ENCODE results near the gene CEP72. TPM values are rescaled to one million over a fixed set of nuclear protein-coding genes. Genes with fewer than 3 reads are reported as not detected.

The CEP72 gene
- total RNA-seq, 1 donor from 2014 or later: 4.8 TPM

DNA sequence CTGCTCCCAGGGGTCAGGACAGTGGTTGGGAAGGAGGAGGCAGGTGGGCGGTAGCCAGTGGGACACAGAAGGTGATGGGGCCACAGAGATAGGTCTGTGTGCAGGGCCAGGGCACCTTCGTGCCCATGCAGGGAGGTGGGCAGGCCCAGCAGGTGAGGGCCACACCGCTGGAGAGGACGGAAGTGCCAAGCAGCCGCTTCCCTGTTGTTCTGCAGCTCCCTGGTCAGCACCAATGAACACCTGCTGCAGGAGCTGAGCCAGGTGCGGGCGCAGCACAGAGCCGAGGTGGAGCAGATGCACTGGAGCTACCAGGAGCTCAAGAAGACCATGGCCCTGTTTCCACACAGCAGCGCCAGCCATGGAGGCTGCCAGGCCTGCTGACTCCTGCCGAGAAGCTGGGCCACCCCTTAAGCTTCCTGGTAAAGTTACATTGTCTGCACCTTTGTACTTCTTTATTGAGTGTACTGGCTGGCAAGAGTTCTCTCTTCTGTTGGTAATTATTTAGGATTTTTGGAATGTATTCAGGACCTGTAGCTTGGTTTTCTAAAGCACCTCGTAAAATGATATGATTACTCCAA lies 40.7 kb downstream of the CEP72 start:
- TF ChIP-seq, protein P1, sequence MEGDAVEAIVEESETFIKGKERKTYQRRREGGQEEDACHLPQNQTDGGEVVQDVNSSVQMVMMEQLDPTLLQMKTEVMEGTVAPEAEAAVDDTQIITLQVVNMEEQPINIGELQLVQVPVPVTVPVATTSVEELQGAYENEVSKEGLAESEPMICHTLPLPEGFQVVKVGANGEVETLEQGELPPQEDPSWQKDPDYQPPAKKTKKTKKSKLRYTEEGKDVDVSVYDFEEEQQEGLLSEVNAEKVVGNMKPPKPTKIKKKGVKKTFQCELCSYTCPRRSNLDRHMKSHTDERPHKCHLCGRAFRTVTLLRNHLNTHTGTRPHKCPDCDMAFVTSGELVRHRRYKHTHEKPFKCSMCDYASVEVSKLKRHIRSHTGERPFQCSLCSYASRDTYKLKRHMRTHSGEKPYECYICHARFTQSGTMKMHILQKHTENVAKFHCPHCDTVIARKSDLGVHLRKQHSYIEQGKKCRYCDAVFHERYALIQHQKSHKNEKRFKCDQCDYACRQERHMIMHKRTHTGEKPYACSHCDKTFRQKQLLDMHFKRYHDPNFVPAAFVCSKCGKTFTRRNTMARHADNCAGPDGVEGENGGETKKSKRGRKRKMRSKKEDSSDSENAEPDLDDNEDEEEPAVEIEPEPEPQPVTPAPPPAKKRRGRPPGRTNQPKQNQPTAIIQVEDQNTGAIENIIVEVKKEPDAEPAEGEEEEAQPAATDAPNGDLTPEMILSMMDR (IDR thresholded peaks at IDR 0.05; ENCODE audit: insufficient read depth, low read length, poor library complexity, severe bottlenecking): no peak
- Histone ChIP-seq H3K27me3 (ENCODE audit: control insufficient read depth, insufficient read depth, low read length) (no peaks in the 10 kb centered on the region), H3K36me3 (ENCODE audit: control insufficient read depth, insufficient read depth, low read length) (no peaks in the 10 kb centered on the region), H3K4me3 (ENCODE audit: low read depth, low read length) (no peak overlapping the region)
- DNase-seq (ENCODE audit: low read depth): no peak

DNA sequence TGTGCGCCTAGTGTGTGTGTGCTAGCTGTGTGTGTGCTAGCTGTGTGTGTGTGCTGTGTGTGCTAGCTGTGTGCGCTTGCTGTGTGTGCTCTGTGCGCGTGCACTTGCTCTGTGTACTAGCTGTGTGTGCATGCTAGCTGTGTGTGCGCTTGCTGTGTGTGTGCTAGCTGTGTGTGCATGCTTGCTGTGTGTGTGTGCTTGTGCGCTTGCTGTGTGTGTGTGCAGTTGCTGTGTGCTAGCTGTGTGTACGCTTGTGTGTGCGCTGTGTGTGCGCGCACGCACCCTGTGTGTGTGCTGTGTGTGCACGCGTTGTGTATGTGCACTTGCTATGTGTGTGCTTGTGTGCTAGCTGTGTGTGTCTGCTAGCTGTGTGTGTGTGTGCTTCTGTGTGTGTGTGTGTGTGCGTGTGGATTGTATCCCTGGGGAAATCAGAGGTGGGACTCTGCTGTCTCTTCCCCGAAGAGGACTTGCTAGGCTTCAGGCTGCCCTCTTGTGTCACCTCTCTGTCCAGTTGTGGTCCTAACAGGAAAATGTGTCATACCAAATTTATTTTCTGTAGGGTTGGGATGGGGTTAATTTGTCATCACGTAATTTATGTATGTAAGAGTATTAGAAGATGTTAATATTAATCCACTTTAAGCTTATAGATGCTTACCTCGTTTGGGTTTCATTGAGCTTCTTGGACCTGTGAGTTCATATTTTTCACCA lies 42.1 kb downstream of the CEP72 start:
- no peak overlapping the region for H3K4me3 ChIP-seq (ENCODE audit: low read depth, low read length)
- peaks cover 2% of the 10 kb centered on the region for H3K36me3 ChIP-seq (ENCODE audit: control insufficient read depth, insufficient read depth, low read length)
- no peaks in the 10 kb centered on the region for H3K27me3 ChIP-seq (ENCODE audit: control insufficient read depth, insufficient read depth, low read length)
- TF ChIP-seq, protein P1 (IDR thresholded peaks at IDR 0.05; ENCODE audit: insufficient read depth, low read length, poor library complexity, severe bottlenecking): no peak
- DNase-seq (ENCODE audit: low read depth): no peak

DNA sequence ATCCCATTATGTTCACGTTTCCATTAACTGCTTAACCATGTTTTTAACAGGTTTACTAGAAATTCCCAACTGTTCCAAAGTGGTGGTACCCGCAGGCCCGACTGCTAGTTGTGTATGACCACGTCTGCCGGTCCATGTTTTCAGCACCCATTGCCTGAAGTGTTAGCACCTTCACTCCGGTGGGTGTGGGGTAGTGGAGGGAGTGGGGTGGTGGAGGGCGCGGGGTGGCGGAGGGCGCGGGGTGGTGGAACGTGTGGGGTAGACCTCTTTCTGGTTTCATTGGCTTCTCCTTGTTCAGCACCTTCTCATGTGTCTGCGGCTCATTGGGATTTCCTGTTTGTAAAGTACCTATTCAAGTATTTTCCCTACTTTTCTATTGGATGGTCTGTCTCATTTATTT lies 43.3 kb downstream of the CEP72 start:
- no peak overlapping the region for H3K4me3 ChIP-seq (ENCODE audit: low read depth, low read length)
- TF ChIP-seq, protein P1 (IDR thresholded peaks at IDR 0.05; ENCODE audit: insufficient read depth, low read length, poor library complexity, severe bottlenecking): no peak
- no peaks in the 10 kb centered on the region for H3K27me3 ChIP-seq (ENCODE audit: control insufficient read depth, insufficient read depth, low read length)
- peaks cover 2% of the 10 kb centered on the region for H3K36me3 ChIP-seq (ENCODE audit: control insufficient read depth, insufficient read depth, low read length)
- no peak for DNase-seq (ENCODE audit: low read depth)

DNA sequence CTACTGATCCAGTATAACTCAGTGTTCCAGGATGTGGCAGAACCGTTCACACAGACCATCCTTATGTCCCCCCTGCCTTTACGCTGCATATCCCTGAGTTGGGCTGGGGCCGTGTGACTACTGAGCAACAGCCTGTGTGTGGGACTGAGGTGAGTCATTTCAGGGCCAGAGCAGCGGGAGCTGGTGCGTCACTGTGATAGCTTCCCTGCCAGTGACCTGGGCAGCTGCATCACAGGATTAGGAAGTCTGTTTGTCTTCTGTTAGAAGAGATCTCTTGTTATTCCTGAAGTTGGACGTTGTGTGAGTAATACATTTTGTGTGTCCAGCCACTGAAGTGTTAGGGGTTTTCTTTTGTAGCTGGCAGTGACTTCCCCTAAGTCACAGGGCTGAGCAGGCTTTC lies 45.4 kb downstream of the CEP72 start:
- peak; percentile 31 for DNase-seq (ENCODE audit: low read depth)
- Histone ChIP-seq H3K27me3 (ENCODE audit: control insufficient read depth, insufficient read depth, low read length) (no peaks in the 10 kb centered on the region), H3K36me3 (ENCODE audit: control insufficient read depth, insufficient read depth, low read length) (peaks cover 2% of the 10 kb centered on the region), H3K4me3 (ENCODE audit: low read depth, low read length) (no peak overlapping the region)
- TF ChIP-seq, protein P1 (IDR thresholded peaks at IDR 0.05; ENCODE audit: insufficient read depth, low read length, poor library complexity, severe bottlenecking): no peak

DNA sequence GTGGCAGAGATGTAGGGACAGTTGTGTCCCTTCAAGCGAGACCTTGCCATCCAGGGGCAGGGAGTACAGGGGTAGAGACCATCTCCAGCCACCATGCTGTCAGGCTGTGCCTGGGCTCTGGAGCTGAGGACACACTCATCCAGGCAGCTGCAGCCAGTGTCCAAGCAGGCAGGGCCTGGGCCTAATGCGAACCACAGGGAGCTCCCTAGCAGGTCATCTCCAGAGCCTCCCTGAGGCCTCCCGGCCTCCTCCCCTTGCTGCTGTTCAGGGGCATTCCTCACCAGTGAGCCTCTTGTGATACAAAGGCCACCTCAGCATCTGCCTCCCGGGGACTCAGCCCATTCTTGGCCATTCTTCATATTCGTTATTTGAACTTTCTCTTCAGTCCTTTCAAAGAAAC lies 46.0 kb downstream of the CEP72 start:
- Histone ChIP-seq H3K27me3 (ENCODE audit: control insufficient read depth, insufficient read depth, low read length) (no peaks in the 10 kb centered on the region), H3K4me3 (ENCODE audit: low read depth, low read length) (no peak overlapping the region), H3K36me3 (ENCODE audit: control insufficient read depth, insufficient read depth, low read length) (peaks cover 2% of the 10 kb centered on the region)
- no peak for DNase-seq (ENCODE audit: low read depth)
- TF ChIP-seq, protein P1 (IDR thresholded peaks at IDR 0.05; ENCODE audit: insufficient read depth, low read length, poor library complexity, severe bottlenecking): no peak

Data from kidney epithelial cell (primary cell).